GM06990 (cell line): ENCODE measurements around the gene AACS.
"Not testable (repeated sequence)": the region's sequence is repeated elsewhere in the genome, so short reads cannot be mapped to it uniquely, and the experiment has no call there.

Experiments
- DNase-seq: peaks from one replicate; pipeline ENCODE4 v3.0.0-alpha.2; 2011; ENCODE audit not compliant: insufficient read length; ENCODE audit errors: extremely low read depth
- H3K27me3 ChIP-seq: replicated peaks from 2 replicates; pipeline ENCODE4 v1.6.0; 2011; ENCODE audit warnings: low read length; ENCODE audit not compliant: control insufficient read depth, insufficient read depth
- H3K36me3 ChIP-seq: 2 replicates; pipeline ENCODE4 v1.5.1; 2011; ENCODE audit warnings: low read length; ENCODE audit not compliant: control insufficient read depth, insufficient read depth
- H3K4me3 ChIP-seq: replicated peaks from 2 replicates; pipeline ENCODE4 v1.5.1; 2011; ENCODE audit warnings: low read depth, mild to moderate bottlenecking, control low read depth, low read length
- TF ChIP-seq, protein P1 (sequence below): IDR thresholded peaks from 2 replicates; pipeline ENCODE4 v1.5.1; 2011; ENCODE audit warnings: low read length, control low read depth, mild to moderate bottlenecking, inconsistent platforms; ENCODE audit not compliant: insufficient read depth, poor library complexity, severe bottlenecking

AACS gene

DNA sequence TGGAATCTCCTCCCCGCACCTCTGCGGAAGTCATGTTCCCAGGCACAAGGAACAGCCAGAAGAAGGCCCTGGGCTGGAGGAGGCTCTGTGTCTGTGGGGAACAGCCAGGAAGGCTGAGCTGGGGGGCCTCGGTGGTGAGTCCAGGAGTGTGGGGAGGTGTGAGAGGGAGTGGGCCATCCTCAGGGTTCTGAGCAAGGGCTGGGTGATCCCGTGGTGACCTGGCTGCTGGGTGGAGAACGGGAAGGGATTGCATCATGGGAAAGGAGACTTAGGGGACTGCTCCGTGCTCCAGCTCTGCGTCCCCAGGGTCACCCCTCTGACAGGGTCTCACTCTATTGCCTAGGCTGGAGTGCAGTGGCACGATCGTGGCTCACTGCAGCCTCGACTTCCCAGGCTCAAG is 13.8 kb downstream of the AACS start:
- H3K27me3 ChIP-seq, result no peaks in the 10 kb centered on the region
- TF ChIP-seq, protein P1, sequence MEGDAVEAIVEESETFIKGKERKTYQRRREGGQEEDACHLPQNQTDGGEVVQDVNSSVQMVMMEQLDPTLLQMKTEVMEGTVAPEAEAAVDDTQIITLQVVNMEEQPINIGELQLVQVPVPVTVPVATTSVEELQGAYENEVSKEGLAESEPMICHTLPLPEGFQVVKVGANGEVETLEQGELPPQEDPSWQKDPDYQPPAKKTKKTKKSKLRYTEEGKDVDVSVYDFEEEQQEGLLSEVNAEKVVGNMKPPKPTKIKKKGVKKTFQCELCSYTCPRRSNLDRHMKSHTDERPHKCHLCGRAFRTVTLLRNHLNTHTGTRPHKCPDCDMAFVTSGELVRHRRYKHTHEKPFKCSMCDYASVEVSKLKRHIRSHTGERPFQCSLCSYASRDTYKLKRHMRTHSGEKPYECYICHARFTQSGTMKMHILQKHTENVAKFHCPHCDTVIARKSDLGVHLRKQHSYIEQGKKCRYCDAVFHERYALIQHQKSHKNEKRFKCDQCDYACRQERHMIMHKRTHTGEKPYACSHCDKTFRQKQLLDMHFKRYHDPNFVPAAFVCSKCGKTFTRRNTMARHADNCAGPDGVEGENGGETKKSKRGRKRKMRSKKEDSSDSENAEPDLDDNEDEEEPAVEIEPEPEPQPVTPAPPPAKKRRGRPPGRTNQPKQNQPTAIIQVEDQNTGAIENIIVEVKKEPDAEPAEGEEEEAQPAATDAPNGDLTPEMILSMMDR, result no peak
- H3K4me3 ChIP-seq, result no peak overlapping the region
- peaks cover 10% of the 10 kb centered on the region for H3K36me3 ChIP-seq
- no peak for DNase-seq

DNA sequence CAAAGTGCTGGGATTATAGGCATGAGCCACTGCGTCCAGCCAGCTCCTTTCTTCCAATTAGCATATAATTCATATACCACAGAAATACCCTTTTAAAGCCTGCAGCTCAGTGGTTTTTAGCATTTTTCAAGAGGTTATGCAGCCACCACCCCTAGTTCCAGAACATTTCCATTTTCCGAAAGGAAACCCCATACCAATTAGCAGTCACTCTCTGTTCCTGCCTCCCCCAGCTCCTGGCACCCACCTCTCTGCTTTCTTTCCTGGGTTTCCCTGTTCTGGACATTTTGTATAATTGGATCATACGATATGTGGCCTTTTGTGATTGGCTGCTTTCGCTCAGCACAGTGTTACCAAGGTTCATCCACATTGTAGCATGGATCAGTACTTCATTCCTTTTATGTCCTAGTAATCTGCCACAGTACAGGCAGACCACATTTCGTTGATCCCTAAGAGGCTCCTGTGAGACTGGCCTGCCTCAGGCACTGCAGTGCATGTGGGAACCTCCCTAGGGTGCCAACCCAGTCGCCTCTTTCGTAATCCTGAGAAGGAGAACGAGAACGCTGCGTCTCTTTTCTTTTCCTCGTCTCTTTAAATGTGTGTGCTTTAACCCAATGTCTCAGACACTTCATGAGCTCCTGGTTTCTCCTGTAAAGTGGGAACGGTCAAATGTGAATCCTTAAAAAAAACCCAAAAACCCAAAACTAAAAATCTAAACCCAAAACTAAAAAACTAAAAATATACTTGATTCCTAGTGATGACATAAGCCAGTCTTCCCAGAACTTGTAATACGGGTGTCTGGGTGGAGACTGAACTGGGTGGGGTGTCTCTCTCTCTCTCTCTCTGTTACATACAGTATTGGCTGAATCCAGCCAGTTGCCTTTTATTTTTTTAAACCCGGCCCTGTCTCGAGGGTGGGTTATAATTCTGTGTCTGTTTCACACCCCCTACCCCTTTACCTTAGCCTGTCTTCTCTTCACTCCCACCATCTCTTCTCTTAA is 14.7 kb downstream of the AACS start:
- TF ChIP-seq, protein P1, result no peak
- Histone ChIP-seq H3K27me3 (no peaks in the 10 kb centered on the region), H3K4me3 (no peak overlapping the region), H3K36me3 (peaks cover 11% of the 10 kb centered on the region)
- no peak for DNase-seq

DNA sequence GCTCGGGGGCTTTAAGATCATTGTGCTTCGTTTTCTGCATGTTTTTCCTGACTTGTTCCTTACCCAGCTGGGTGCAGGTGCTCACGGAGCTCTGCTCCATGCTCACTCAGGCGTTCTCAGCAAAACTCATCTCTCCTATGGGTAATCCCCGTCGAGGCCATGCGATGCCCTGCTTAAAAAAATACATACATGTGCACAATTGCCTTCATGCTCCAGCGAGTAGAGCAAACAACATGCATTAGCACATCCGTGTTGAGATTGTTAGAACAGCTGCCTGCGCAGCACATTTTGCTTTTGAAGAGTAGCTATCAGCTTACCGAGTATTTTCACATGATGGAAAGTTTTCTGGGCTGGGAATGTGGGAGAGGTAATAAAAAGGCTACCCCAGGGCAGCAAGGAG is 16.2 kb downstream of the AACS start:
- Histone ChIP-seq H3K36me3 (peaks cover 15% of the 10 kb centered on the region), H3K27me3 (no peaks in the 10 kb centered on the region), H3K4me3 (no peak overlapping the region)
- DNase-seq, result no peak
- TF ChIP-seq, protein P1, result no peak

DNA sequence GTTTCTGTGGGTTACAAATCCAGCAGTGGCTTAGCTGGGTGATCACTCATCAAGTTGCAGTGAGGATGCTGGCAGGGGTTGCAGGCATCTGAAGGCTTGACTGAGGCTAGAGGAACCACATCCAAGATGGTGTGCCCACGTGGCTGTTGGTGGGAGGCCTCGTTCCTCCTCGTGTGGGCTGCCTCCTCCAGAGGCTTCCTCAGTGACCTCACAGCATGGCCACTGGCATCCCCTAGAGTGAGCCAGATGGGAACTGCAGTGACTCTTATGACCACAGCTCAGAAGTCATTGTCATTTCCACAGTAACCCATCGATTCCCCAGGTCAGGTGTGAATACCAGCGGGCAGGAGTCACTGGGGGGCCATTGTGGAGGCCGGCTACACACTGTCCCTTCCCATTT is 17.8 kb downstream of the AACS start:
- H3K4me3 ChIP-seq, result no peak overlapping the region
- peaks cover 19% of the 10 kb centered on the region for H3K36me3 ChIP-seq
- TF ChIP-seq, protein P1, result no peak

DNA sequence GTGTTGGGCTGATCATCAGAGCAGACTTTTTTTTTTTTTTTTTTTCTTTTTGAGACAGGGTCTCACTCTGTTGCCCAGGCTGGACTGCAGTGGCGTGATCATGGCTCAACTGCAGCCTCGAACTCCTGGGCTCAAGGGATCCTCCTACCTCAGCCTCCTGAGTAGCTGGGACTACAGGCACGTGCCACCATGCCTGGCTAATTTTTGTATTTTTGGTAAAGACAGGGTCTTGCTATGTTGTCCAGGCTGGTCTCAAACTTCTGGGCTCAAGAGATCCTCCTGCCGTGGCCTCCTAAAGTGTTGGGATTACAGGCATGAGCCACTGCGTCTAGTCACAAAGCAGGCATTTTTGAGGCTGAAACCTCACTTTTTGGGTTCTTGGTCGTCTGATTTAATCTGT is 23.0 kb downstream of the AACS start:
- peaks cover 34% of the 10 kb centered on the region for H3K36me3 ChIP-seq
- not testable (repeated sequence) for H3K27me3 ChIP-seq, H3K4me3 ChIP-seq, DNase-seq

More for the DNA sequence above, 17.8 kb downstream of the AACS start:
- no peaks in the 10 kb centered on the region for H3K27me3 ChIP-seq
- DNase-seq, result no peak

DNA sequence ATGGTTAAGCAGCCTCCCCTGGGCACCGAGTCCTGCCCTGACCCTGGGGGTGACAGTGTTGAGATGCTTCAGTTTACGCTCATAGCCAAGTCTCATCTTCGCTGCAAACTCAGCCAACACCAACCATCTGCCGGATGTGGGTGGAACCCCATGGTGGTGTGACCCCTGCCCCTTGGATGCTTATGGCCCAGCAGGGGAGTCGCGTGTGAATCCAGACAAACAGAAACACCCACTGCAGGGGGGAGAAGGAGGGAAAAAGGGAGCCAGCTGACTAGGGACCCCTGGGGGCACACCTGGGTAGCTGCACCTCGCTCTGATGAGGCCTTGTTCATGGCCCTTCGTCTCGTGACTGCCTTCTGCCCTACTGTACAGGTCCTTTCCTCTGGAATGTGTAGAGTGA is 23.8 kb downstream of the AACS start:
- no peak for DNase-seq
- TF ChIP-seq, protein P1, result peak; percentile 27

More for the DNA sequence above, 23.8 kb downstream of the AACS start:
- Histone ChIP-seq H3K4me3 (no peak overlapping the region), H3K36me3 (peaks cover 35% of the 10 kb centered on the region), H3K27me3 (no peaks in the 10 kb centered on the region)
